HFFc6 (cell line): ENCODE results near the gene SLC25A11. TPM values are rescaled to one million over a fixed set of nuclear protein-coding genes. Genes with fewer than 3 reads are reported as not detected.

Source experiments
- DNase-seq: peaks from one replicate; pipeline ENCODE4 v3.0.0-alpha.2; 2018
- H3K27ac Mint-ChIP-seq: 2 replicates; pipeline ENCODE4 v1.8.0; 2020; ENCODE audit warnings: mild to moderate bottlenecking, mixed read lengths
- H3K27me3 Mint-ChIP-seq: 2 replicates; pipeline ENCODE4 v1.8.0; 2021; ENCODE audit warnings: mild to moderate bottlenecking, moderate library complexity, mixed read lengths; ENCODE audit not compliant: insufficient read depth
- H3K36me3 Mint-ChIP-seq: 2 replicates; pipeline ENCODE4 v1.8.0; 2021; ENCODE audit warnings: low read depth, mixed read lengths
- H3K4me1 Mint-ChIP-seq: 2 replicates; pipeline ENCODE4 v1.8.0; 2020; ENCODE audit warnings: low read depth, mixed read lengths
- H3K4me3 Mint-ChIP-seq: 2 replicates; pipeline ENCODE4 v1.8.0; 2020; ENCODE audit warnings: mild to moderate bottlenecking, moderate library complexity, mixed read lengths
- H3K9me3 Mint-ChIP-seq: 2 replicates; pipeline ENCODE4 v1.8.0; 2020; ENCODE audit warnings: mild to moderate bottlenecking, mixed read lengths
- CTCF ChIP-seq: fragments of 200-600 bp; sonication (generic); IDR thresholded peaks from 2 replicates; pipeline ENCODE4 v1.5.0; 2021; ENCODE audit warnings: antibody characterized with exemption, mild to moderate bottlenecking
- total RNA-seq, 6 experiments: library from RNA; stranded (reverse); fragmentation: NEBNext Ultra II Directional; extraction: Animal tissue kit (Norgen Biotek cat#: 25700); gene quantifications; 2 replicates in 1 of 6; 3 replicates in 5 of 6; pipeline ENCODE4 v1.2.3, GENCODE V29; 2021

SLC25A11 gene
- total RNA-seq, 6 experiments from 2014 or later = 61.9 to 78.6 (median 64.4) TPM

GRCh38 chr17:4942760-4943508 lies 3.1 kb upstream of the SLC25A11 start:
- H3K27ac Mint-ChIP-seq = peak overlapping the region; percentile 100
- H3K4me3 Mint-ChIP-seq = peak overlapping the region; percentile 31
- H3K27me3 Mint-ChIP-seq = peaks cover 17% of the 10 kb centered on the region
- no peak for TF ChIP-seq CTCF
- H3K4me1 Mint-ChIP-seq = peaks cover 70% of the 10 kb centered on the region
- H3K9me3 Mint-ChIP-seq = no peaks in the 10 kb centered on the region
- no peak for DNase-seq
- H3K36me3 Mint-ChIP-seq = peaks cover 70% of the 10 kb centered on the region

- Mint-ChIP-seq H3K4me1 (peaks cover 66% of the 10 kb centered on the region), H3K27me3 (peaks cover 11% of the 10 kb centered on the region), H3K9me3 (no peaks in the 10 kb centered on the region), H3K4me3 (peak overlapping the region; percentile 95), H3K27ac (peak overlapping the region; percentile 100), H3K36me3 (peaks cover 57% of the 10 kb centered on the region)
- DNase-seq = no peak
- no peak for TF ChIP-seq CTCF
Measured at GRCh38 chr17:4941319-4941610, 1.4 kb upstream of the SLC25A11 start.

GRCh38 chr17:4940555-4941318 lies 891 bp upstream of the SLC25A11 start:
- Mint-ChIP-seq H3K27me3 (peaks cover 9% of the 10 kb centered on the region), H3K27ac (peak overlapping the region; percentile 100), H3K36me3 (peaks cover 56% of the 10 kb centered on the region), H3K4me1 (peaks cover 61% of the 10 kb centered on the region), H3K9me3 (no peaks in the 10 kb centered on the region), H3K4me3 (peak overlapping the region; percentile 95)
- no peak for TF ChIP-seq CTCF
- DNase-seq = no peak

GRCh38 chr17:4939546-4939795 lies 375 bp downstream of the SLC25A11 start:
- no peak for DNase-seq

More at GRCh38 chr17:4939546-4939795, 375 bp downstream of the SLC25A11 start:
- Mint-ChIP-seq H3K4me3 (peak overlapping the region; percentile 95), H3K9me3 (no peaks in the 10 kb centered on the region), H3K27ac (peak overlapping the region; percentile 100), H3K27me3 (peaks cover 6% of the 10 kb centered on the region), H3K36me3 (peaks cover 43% of the 10 kb centered on the region), H3K4me1 (peaks cover 51% of the 10 kb centered on the region)
- TF ChIP-seq CTCF = no peak; the same call in 1 of the 2 replicates
